Keratinocyte (primary cell): ENCODE data around the gene ATP8A1. TPM values are rescaled to one million over a fixed set of nuclear protein-coding genes. Genes with fewer than 3 reads are reported as not detected.

Source experiments
- DNase-seq: peaks from one replicate; pipeline ENCODE4 v3.0.0-alpha.2; 2011; ENCODE audit warnings: low read depth, missing footprints, low spot score
- FAIRE-seq: peaks from 2 replicates; lab custom pipeline; 2011; peaks lifted over from hg19 to GRCh38; lab: Jason Lieb, UNC
- H2AFZ ChIP-seq: 2 replicates; pipeline ENCODE4 v1.6.0; 2012; ENCODE audit warnings: low read length, control low read depth, inconsistent platforms; ENCODE audit not compliant: control insufficient read depth
- H3K27ac ChIP-seq: 2 replicates; pipeline ENCODE4 v1.5.1; 2011; ENCODE audit warnings: low read length; ENCODE audit not compliant: control insufficient read depth, insufficient read depth
- H3K27me3 ChIP-seq: 3 replicates; pipeline ENCODE4 v1.6.0; 2011; ENCODE audit warnings: low read length; ENCODE audit not compliant: control insufficient read depth, insufficient read depth; ENCODE audit errors: extremely low read depth
- H3K36me3 ChIP-seq, 2 experiments: 2 replicates in 1 of 2; 3 replicates in 1 of 2; pipeline ENCODE4 v1.5.1; 2011; ENCODE audit warnings: low read length in 2 of 2, mild to moderate bottlenecking in 1 of 2; ENCODE audit not compliant: control insufficient read depth in 2 of 2, insufficient read depth in 2 of 2; ENCODE audit errors: extremely low read depth in 1 of 2
- H3K4me1 ChIP-seq: 3 replicates; pipeline ENCODE4 v1.5.1; 2011; ENCODE audit warnings: low read length; ENCODE audit not compliant: control insufficient read depth, insufficient read depth; ENCODE audit errors: extremely low read depth
- H3K4me2 ChIP-seq: 3 replicates; pipeline ENCODE4 v1.6.0; 2011; ENCODE audit warnings: low read depth, low read length; ENCODE audit not compliant: control insufficient read depth, insufficient read depth; ENCODE audit errors: extremely low read depth
- H3K4me3 ChIP-seq, 3 experiments: fragments of 200-600 bp in 1 of 3; sonication (generic) in 1 of 3; 2 replicates in 2 of 3; 3 replicates in 1 of 3; pipeline ENCODE4 v1.5.1; 2011 to 2016; ENCODE audit warnings: low read length in 3 of 3, mild to moderate bottlenecking in 3 of 3, control low read depth in 2 of 3, inconsistent platforms in 1 of 3, low read depth in 1 of 3, mixed read lengths in 1 of 3, mixed run types in 1 of 3, moderate library complexity in 1 of 3; ENCODE audit not compliant: control insufficient read depth in 2 of 3, insufficient read depth in 2 of 3; ENCODE audit errors: extremely low read depth in 1 of 3
- H3K79me2 ChIP-seq: 2 replicates; pipeline ENCODE4 v1.6.0; 2012; ENCODE audit warnings: low read length; ENCODE audit not compliant: control insufficient read depth, insufficient read depth
- H3K9ac ChIP-seq: 3 replicates; pipeline ENCODE4 v1.6.0; 2011; ENCODE audit warnings: low read length; ENCODE audit not compliant: control insufficient read depth, insufficient read depth; ENCODE audit errors: extremely low read depth
- H3K9me1 ChIP-seq: 3 replicates; pipeline ENCODE4 v1.6.0; 2011; ENCODE audit warnings: low read length; ENCODE audit not compliant: control insufficient read depth, insufficient read depth; ENCODE audit errors: extremely low read depth
- H3K9me3 ChIP-seq: 2 replicates; pipeline ENCODE4 v1.5.1; 2012; ENCODE audit warnings: low read depth, low read length; ENCODE audit not compliant: control insufficient read depth
- H4K20me1 ChIP-seq: 3 replicates; pipeline ENCODE4 v1.6.0; 2011; ENCODE audit warnings: low read length; ENCODE audit not compliant: control insufficient read depth, insufficient read depth; ENCODE audit errors: extremely low read depth
- CTCF ChIP-seq, 3 experiments: IDR thresholded peaks in 1 of 3; conservative IDR thresholded peaks in 1 of 3; optimal IDR thresholded peaks in 1 of 3; 2 replicates in 2 of 3; 3 replicates in 1 of 3; pipeline versions ENCODE3 to v1.5.1; 2011; ENCODE audit warnings: low read length in 3 of 3, mild to moderate bottlenecking in 3 of 3, moderate library complexity in 2 of 3, control low read depth in 1 of 3, inconsistent platforms in 1 of 3; ENCODE audit not compliant: insufficient read depth in 2 of 3; ENCODE audit errors: extremely low read depth in 1 of 3
- EZH2 ChIP-seq: IDR thresholded peaks from one replicate; pipeline ENCODE4 v1.6.1; 2012; ENCODE audit warnings: inconsistent platforms, mild to moderate bottlenecking, low read length, moderate library complexity
- dilution Hi-C: fragments of 300-500 bp; cut with MboI; formaldehyde crosslinking; loops from one replicate; pipeline ENCODE4 v1.7.0; 2020; ENCODE audit warnings: low sequenced_read_pairs; ENCODE audit not compliant: extremely low pct_ligation_motif_present
- polyA plus RNA-seq, 5 experiments: library from polyadenylated mRNA; depleted of rRNA in 3 of 5; stranded (reverse) in 3 of 5; stranded (forward) in 1 of 5; unstranded in 1 of 5; fragments of >200 nt; gene quantifications; 1 replicate in 1 of 5; 2 replicates in 3 of 5; 3 replicates in 1 of 5; pipeline versions ENCODE4 v1.2.1 to v1.2.3, GENCODE V29; 2011 to 2012; ENCODE audit warnings: missing spikeins in 2 of 5, low read depth in 1 of 5, low replicate concordance in 1 of 5

The ATP8A1 gene
- polyA plus RNA-seq, 1 donor (not counting 4 experiments of a cell fraction or from before 2014, with no cell fraction given): 0.20 TPM

- Histone ChIP-seq H3K4me2 (no peak overlapping the region), H3K9me1 (no peaks in the 10 kb centered on the region), H3K9me3 (no peaks in the 10 kb centered on the region), H3K79me2 (no peaks in the 10 kb centered on the region), H4K20me1 (no peaks in the 10 kb centered on the region), H3K27me3 (no peaks in the 10 kb centered on the region), H3K36me3 (no peaks in the 10 kb centered on the region), H3K4me1 (no peaks in the 10 kb centered on the region), H3K4me3 (no peak overlapping the region), H3K9ac (no peak overlapping the region), H2AFZ (no peak overlapping the region), H3K27ac (no peak overlapping the region)
- TF ChIP-seq CTCF (optimal IDR thresholded peaks at IDR 0.05 in 1 of 3, IDR thresholded peaks at IDR 0.05 in 1 of 3, conservative IDR thresholded peaks at IDR 0.05 in 1 of 3; ENCODE audit: extremely low read depth in 1 of 3, insufficient read depth in 2 of 3, low read length in 3 of 3) (no peak), EZH2 (no peak)
- dilution Hi-C loops: no loop called here
- DNase-seq (no peak), FAIRE-seq (no peak)
These were observed 19.0 kb downstream of the ATP8A1 start for GRCh38 chr4:42637867-42638266.

- no peaks in the 10 kb centered on the region for H3K9me1 ChIP-seq
- no peak for DNase-seq
- no peaks in the 10 kb centered on the region for H3K27me3 ChIP-seq
- no peaks in the 10 kb centered on the region for H3K4me1 ChIP-seq
- H3K4me2 ChIP-seq: no peak overlapping the region
- no peak for FAIRE-seq
- H3K36me3 ChIP-seq: no peaks in the 10 kb centered on the region
- H3K27ac ChIP-seq: no peak overlapping the region
- no peaks in the 10 kb centered on the region for H3K9me3 ChIP-seq
- no peak for TF ChIP-seq EZH2
- no peak for TF ChIP-seq CTCF (optimal IDR thresholded peaks at IDR 0.05 in 1 of 3, IDR thresholded peaks at IDR 0.05 in 1 of 3, conservative IDR thresholded peaks at IDR 0.05 in 1 of 3; ENCODE audit: extremely low read depth in 1 of 3, insufficient read depth in 2 of 3, low read length in 3 of 3)
- no peak overlapping the region for H3K9ac ChIP-seq
- dilution Hi-C loops: no loop called here
- H3K79me2 ChIP-seq: no peaks in the 10 kb centered on the region
- H2AFZ ChIP-seq: no peak overlapping the region
- H3K4me3 ChIP-seq: no peak overlapping the region
- H4K20me1 ChIP-seq: no peaks in the 10 kb centered on the region
These were observed 19.8 kb downstream of the ATP8A1 start for GRCh38 chr4:42637104-42637503.
